T-cell (primary cell): ENCODE data around the gene UBL7. TPM values are rescaled to one million over a fixed set of nuclear protein-coding genes. Genes with fewer than 3 reads are reported as not detected.

Source experiments
- ATAC-seq, 4 experiments: fragments of 200-7000 bp in 3 of 4; fragments of 150-1000 bp in 1 of 4; cut with Tn5 transposase; replicated peaks in 1 of 4; 1 replicate in 3 of 4; 2 replicates in 1 of 4; pipeline ENCODE4 v1.10.0; 2021; ENCODE audit warnings: moderate library complexity in 3 of 4, mild to moderate bottlenecking in 2 of 4, moderate number of reproducible peaks in 1 of 4
- CTCF ChIA-PET, 2 donors: fragments of 300-600 bp; sonication (Branson Sonifier 250); formaldehyde crosslinking; loops; one replicate each; lab custom pipeline; 2022; ENCODE audit warnings: antibody characterized with exemption in 2 of 2; lab: Charles Lee
- POLR2A ChIA-PET, 2 donors: fragments of 300-600 bp; sonication (Branson Sonifier 250); formaldehyde crosslinking; loops; one replicate each; lab custom pipeline; 2022; ENCODE audit warnings: antibody characterized with exemption in 2 of 2; lab: Charles Lee
- DNase-seq, 35 experiments: peaks; one replicate each; pipeline versions ENCODE4 v3.0.0 to v3.0.0-alpha.2; 2013 to 2023
- H3K27ac ChIP-seq: one replicate; pipeline ENCODE4 v1.5.1; 2013; ENCODE audit warnings: low read length
- H3K27me3 ChIP-seq, 2 experiments: replicated peaks in 1 of 2; 1 replicate in 1 of 2; 2 replicates in 1 of 2; pipeline versions ENCODE4 v1.6.1 to v1.7.0; 2013; ENCODE audit warnings: low read length in 1 of 2, mixed read lengths in 1 of 2; ENCODE audit not compliant: control insufficient read depth in 2 of 2, insufficient read depth in 2 of 2; ENCODE audit errors: extremely low read depth in 1 of 2
- H3K36me3 ChIP-seq, 2 donors: 1 replicate in 1 of 2; 2 replicates in 1 of 2; pipeline versions ENCODE4 v1.6.1 to v1.7.0; 2013; ENCODE audit warnings: low read length in 1 of 2; ENCODE audit not compliant: control insufficient read depth in 2 of 2, insufficient read depth in 1 of 2; ENCODE audit errors: extremely low read depth in 1 of 2
- H3K4me1 ChIP-seq, 2 experiments: 1 replicate in 1 of 2; 2 replicates in 1 of 2; pipeline versions ENCODE4 v1.6.1 to v1.7.0; 2013; ENCODE audit warnings: low read length in 2 of 2, mixed read lengths in 1 of 2; ENCODE audit not compliant: insufficient read depth in 2 of 2, control insufficient read depth in 1 of 2; ENCODE audit errors: extremely low read depth in 1 of 2
- H3K4me3 ChIP-seq, 2 donors: 1 replicate in 1 of 2; 2 replicates in 1 of 2; pipeline versions ENCODE4 v1.5.1 to v1.7.0; 2013; ENCODE audit warnings: mild to moderate bottlenecking in 2 of 2, low read length in 1 of 2, moderate library complexity in 1 of 2; ENCODE audit not compliant: control insufficient read depth in 1 of 2; ENCODE audit errors: extremely low read depth in 1 of 2
- H3K9me3 ChIP-seq: 2 replicates; pipeline ENCODE4 v1.7.0; 2013
- H3K27ac Mint-ChIP-seq, 2 donors: one replicate each; pipeline ENCODE4 v1.8.0; 2020 to 2021; ENCODE audit warnings: mild to moderate bottlenecking in 2 of 2, mixed read lengths in 2 of 2
- H3K27me3 Mint-ChIP-seq, 2 donors: one replicate each; pipeline ENCODE4 v1.8.0; 2021 to 2022; ENCODE audit warnings: mixed read lengths in 2 of 2
- H3K36me3 Mint-ChIP-seq: one replicate; pipeline ENCODE4 v1.8.0; 2021; ENCODE audit warnings: mixed read lengths
- H3K4me1 Mint-ChIP-seq, 3 donors: one replicate each; pipeline ENCODE4 v1.8.0; 2020 to 2022; ENCODE audit warnings: mixed read lengths in 3 of 3, mild to moderate bottlenecking in 1 of 3
- H3K4me3 Mint-ChIP-seq, 3 donors: one replicate each; pipeline ENCODE4 v1.8.0; 2020 to 2022; ENCODE audit warnings: mild to moderate bottlenecking in 3 of 3, mixed read lengths in 3 of 3, moderate library complexity in 3 of 3
- H3K9me3 Mint-ChIP-seq, 3 donors: one replicate each; pipeline ENCODE4 v1.8.0; 2020 to 2022; ENCODE audit warnings: mixed read lengths in 3 of 3
- WGBS: methylation state at CpG from one replicate; pipeline ENCODE4 v1.1.5; 2013; ENCODE audit warnings: missing lambda C conversion rate; ENCODE audit not compliant: insufficient coverage; 5-methylcytosine and 5-hydroxymethylcytosine counted together
- total RNA-seq, 35 experiments: library from RNA in 6 of 35; stranded (reverse) in 6 of 35; fragments of 120-200 nt in 1 of 35; gene quantifications; one replicate each; pipeline versions ENCODE4 v1.2.1 to v1.2.4 and lab custom pipeline; 2013 to 2026

The UBL7 gene
- total RNA-seq, 5 donors from 2014 or later (not counting 1 experiment from before 2014, with no cell fraction given): 26.1 to 59.9 (median 55.3) TPM

GRCh38 chr15:74428970-74429780 is 31.8 kb downstream of the UBL7 start:
- peaks cover 20 to 40% (median 26%) of the 10 kb centered on the region in 3 donors for H3K4me1 Mint-ChIP-seq
- peaks cover 0 to 3% of the 10 kb centered on the region in 2 donors for H3K27me3 Mint-ChIP-seq
- no peaks in the 10 kb centered on the region for H3K9me3 Mint-ChIP-seq
- Histone ChIP-seq H3K9me3 (no peaks in the 10 kb centered on the region), H3K27ac (no peak overlapping the region), H3K27me3 (peaks cover 0 to 13% of the 10 kb centered on the region in 2 experiments), H3K4me3 (no peak overlapping the region), H3K4me1 (peaks cover 1 to 38% of the 10 kb centered on the region in 2 experiments), H3K36me3 (no peaks in the 10 kb centered on the region)
- CTCF ChIA-PET: no interaction called here
- H3K36me3 Mint-ChIP-seq: no peaks in the 10 kb centered on the region
- H3K4me3 Mint-ChIP-seq: no peak overlapping the region
- DNase-seq (no peak), ATAC-seq (no peak)
- POLR2A ChIA-PET: no interaction called here
- no peak overlapping the region for H3K27ac Mint-ChIP-seq
- 91% methylated on average over 7 of the region's 14 CpGs for WGBS

GRCh38 chr15:74428442-74428787 is 32.5 kb downstream of the UBL7 start:
- peaks cover 0 to 3% of the 10 kb centered on the region in 2 donors for H3K27me3 Mint-ChIP-seq
- DNase-seq (no peak), ATAC-seq (no peak)
- Histone ChIP-seq H3K27ac (no peak overlapping the region), H3K27me3 (peaks cover 0 to 13% of the 10 kb centered on the region in 2 experiments), H3K36me3 (no peaks in the 10 kb centered on the region), H3K9me3 (no peaks in the 10 kb centered on the region), H3K4me1 (peaks cover 0 to 35% of the 10 kb centered on the region in 2 experiments), H3K4me3 (no peak overlapping the region)
- CTCF ChIA-PET: no interaction called here
- WGBS: 97% methylated on average over 5 of the region's 5 CpGs
- H3K4me1 Mint-ChIP-seq: peaks cover 17 to 39% (median 24%) of the 10 kb centered on the region in 3 donors
- H3K27ac Mint-ChIP-seq: no peak overlapping the region
- H3K4me3 Mint-ChIP-seq: no peak overlapping the region
- no peaks in the 10 kb centered on the region for H3K36me3 Mint-ChIP-seq
- POLR2A ChIA-PET: no interaction called here
- H3K9me3 Mint-ChIP-seq: no peaks in the 10 kb centered on the region

GRCh38 chr15:74427607-74428441 is 33.1 kb downstream of the UBL7 start:
- no peaks in the 10 kb centered on the region for H3K9me3 Mint-ChIP-seq
- peak overlapping the region in 1 of 2 donors; percentile 34 for H3K27ac Mint-ChIP-seq
- ATAC-seq (no peak), DNase-seq (no peak)
- Histone ChIP-seq H3K4me1 (peaks cover 0 to 32% of the 10 kb centered on the region in 2 experiments), H3K27me3 (peaks cover 0 to 11% of the 10 kb centered on the region in 2 experiments), H3K9me3 (no peaks in the 10 kb centered on the region), H3K27ac (no peak overlapping the region), H3K36me3 (no peaks in the 10 kb centered on the region), H3K4me3 (no peak overlapping the region)
- H3K27me3 Mint-ChIP-seq: peaks cover 0 to 3% of the 10 kb centered on the region in 2 donors
- ChIA-PET CTCF (interaction anchor here in 1 of 2 donors (0.6 kb wide), 1 partner anchor 40 kb away, joined by 5 read pairs; no protein-coding TSS in a partner anchor), POLR2A (no interaction called here)
- WGBS: 92% methylated on average over 9 of the region's 9 CpGs
- peaks cover 17 to 40% (median 24%) of the 10 kb centered on the region in 3 donors for H3K4me1 Mint-ChIP-seq
- H3K36me3 Mint-ChIP-seq: no peaks in the 10 kb centered on the region
- no peak overlapping the region for H3K4me3 Mint-ChIP-seq

GRCh38 chr15:74426404-74427281 is 34.3 kb downstream of the UBL7 start:
- H3K36me3 ChIP-seq: no peaks in the 10 kb centered on the region
- ChIA-PET POLR2A (no interaction called here), CTCF (interaction anchor here in 1 of 2 donors (0.5 kb wide), 1 partner anchor 1141 kb away, joined by 4 read pairs; no protein-coding TSS in a partner anchor)
- Mint-ChIP-seq H3K4me1 (peaks cover 11 to 33% (median 17%) of the 10 kb centered on the region in 3 donors), H3K27me3 (peaks cover 0 to 3% of the 10 kb centered on the region in 2 donors), H3K4me3 (no peak overlapping the region), H3K27ac (peak overlapping the region in 1 of 2 donors; percentile 3), H3K36me3 (no peaks in the 10 kb centered on the region), H3K9me3 (no peaks in the 10 kb centered on the region)
- DNase-seq (no peak), ATAC-seq (no peak)
- peaks cover 0 to 26% of the 10 kb centered on the region in 2 experiments for H3K4me1 ChIP-seq
- no peak overlapping the region for H3K27ac ChIP-seq
- H3K9me3 ChIP-seq: no peaks in the 10 kb centered on the region
- no peak overlapping the region for H3K4me3 ChIP-seq
- H3K27me3 ChIP-seq: peaks cover 0 to 3% of the 10 kb centered on the region in 2 experiments
- 95% methylated on average over 9 of the region's 10 CpGs for WGBS

GRCh38 chr15:74425630-74426029 is 35.3 kb downstream of the UBL7 start:
- Mint-ChIP-seq H3K27me3 (no peaks in the 10 kb centered on the region), H3K4me1 (peaks cover 6 to 26% (median 11%) of the 10 kb centered on the region in 3 donors), H3K27ac (no peak overlapping the region), H3K9me3 (no peaks in the 10 kb centered on the region), H3K4me3 (no peak overlapping the region), H3K36me3 (no peaks in the 10 kb centered on the region)
- no peaks in the 10 kb centered on the region for H3K36me3 ChIP-seq
- ChIA-PET CTCF (no interaction called here), POLR2A (no interaction called here)
- peaks cover 0 to 29% of the 10 kb centered on the region in 2 experiments for H3K4me1 ChIP-seq
- no peaks in the 10 kb centered on the region for H3K9me3 ChIP-seq
- ATAC-seq (no peak), DNase-seq (no peak)
- H3K27ac ChIP-seq: no peak overlapping the region
- no peaks in the 10 kb centered on the region for H3K27me3 ChIP-seq
- WGBS: 70% methylated on average over 3 of the region's 7 CpGs
- no peak overlapping the region for H3K4me3 ChIP-seq
